ENCODE measurements around the gene CCDC33.

CCDC33 gene

DNA sequence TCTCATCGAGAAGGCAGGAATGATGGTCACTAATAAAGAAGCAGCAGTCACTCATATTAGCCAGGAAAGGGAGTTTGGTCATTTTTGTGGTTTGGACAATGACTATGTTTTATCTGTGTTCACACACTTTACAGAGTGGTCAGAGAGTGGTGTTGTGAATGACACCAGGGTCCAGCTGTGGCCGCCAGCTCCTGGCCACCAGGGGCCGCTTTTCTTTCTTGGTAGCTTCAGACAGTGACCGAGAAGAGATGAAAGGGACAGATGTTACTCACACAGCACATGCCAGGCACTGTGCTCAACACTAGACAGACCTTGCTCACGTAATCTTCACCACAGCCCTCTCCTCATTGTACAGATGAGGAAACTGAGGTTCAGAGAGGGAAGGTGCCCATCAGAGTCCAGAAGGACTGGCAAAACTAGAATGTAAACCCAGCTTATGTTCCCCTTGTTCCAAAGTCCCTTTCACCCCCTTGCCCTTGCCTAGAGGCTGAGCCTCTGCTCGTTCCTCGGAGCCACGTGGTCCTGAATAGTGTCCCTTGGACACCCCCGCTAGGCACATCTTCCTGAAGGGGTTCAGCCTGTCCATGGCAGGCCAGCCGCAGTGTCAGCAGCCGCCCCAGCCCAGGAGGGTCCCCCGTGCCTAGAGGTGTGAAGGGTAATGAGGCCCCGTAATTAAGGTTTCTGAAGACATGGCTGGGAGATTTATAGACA lies 75.8 kb downstream of the CCDC33 start:
- DNase-seq (ENCODE audit: low read depth in 2 of 2): no peak

- DNase-seq (ENCODE audit: low read depth in 2 of 2): no peak
Observed at GRCh38 chr15:74312445-74313007, 76.4 kb downstream of the CCDC33 start.

DNA sequence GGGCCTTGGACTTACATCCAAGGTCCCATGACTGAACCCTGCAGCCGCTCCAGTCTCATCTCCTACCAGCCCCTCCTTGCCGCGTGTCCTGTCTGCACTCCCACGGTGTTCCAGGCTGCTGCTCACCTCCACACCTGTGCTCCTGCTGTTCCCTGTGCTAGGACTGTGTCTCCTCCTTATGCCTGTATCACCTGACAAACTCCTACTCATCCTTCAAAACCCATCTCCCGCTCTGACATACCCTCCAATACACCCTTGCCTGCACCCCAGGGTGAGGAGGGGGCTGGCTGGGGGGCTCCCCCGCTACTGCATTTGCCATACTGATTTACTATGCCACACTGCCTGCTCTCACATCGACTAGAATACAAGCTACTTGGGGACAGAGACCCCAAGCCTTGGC lies 77.8 kb downstream of the CCDC33 start:
- DNase-seq (ENCODE audit: low read depth in 2 of 2): no peak

GRCh38 chr15:74314795-74315438 lies 78.8 kb downstream of the CCDC33 start:
- DNase-seq (ENCODE audit: low read depth in 2 of 2): no peak

DNA sequence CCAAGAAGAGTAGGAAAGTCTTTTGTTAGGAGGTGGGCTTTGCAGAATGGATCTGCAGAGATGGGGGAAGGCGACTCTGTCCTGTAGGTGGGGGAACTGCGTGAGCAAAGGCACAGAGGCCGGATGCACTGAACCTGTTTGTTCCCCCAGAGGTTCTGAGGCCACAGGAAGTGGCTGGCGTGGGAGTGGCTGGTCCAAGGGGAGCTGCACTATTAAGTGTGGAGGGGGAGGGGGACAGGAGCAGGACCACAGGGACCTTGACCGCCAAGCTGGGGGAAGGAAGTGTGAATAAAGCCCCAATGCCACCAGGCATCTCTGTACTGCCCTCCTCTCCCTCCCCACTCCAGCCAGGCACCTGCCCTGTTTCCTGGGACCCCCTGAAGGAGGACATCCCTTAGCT lies 79.5 kb downstream of the CCDC33 start:
- no peak for DNase-seq (ENCODE audit: low read depth in 2 of 2)

DNA sequence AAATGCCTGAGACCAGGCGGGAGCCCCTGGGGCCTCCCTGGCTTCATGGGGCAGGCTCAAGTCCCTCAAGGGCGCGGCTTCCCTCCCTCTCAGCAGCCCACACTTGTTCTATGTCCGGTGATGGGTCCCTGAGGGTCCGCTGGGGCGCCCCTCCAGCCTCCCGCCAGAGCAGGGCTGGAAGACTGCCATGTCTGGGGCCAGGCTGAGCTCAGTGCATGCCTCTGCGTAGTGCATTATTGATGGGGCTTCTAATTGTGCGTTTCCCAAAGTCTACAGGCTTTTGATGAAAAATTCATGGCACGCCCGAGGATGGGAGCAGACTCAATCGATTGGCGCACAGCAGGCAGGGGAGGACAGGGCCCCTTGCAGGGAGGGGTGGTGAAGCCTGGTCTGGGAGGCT lies 80.0 kb downstream of the CCDC33 start:
- DNase-seq (ENCODE audit: low read depth in 2 of 2): no peak

DNA sequence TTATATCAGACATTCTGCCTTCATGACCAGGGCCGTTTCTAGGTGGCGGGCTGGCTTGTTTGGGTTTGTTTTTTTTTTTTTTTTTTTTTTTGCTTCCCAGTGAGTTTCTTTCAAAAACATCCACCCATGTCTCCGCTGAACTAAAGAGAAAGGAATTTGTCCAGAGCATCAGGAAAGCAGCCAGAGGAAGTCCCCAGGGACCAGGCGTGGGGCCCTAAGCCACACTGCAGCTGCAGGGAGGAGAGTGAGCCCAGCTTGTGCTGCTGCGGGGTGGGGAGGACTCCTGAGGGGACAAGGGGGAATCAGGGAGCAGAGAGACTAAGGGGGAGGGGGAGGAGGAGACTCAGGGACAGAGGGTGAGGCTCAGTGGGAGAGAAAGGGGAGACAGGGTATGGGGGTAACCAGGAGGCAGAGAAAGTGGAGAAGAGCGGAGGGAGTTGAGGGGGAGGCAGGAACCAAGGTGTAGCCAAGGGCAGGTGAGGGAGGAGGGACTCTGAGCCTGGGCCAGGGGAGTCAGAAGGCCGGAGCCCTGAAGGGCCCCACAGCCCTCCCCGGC lies 81.8 kb downstream of the CCDC33 start:
- no peak for DNase-seq (ENCODE audit: low read depth in 2 of 2)

DNA sequence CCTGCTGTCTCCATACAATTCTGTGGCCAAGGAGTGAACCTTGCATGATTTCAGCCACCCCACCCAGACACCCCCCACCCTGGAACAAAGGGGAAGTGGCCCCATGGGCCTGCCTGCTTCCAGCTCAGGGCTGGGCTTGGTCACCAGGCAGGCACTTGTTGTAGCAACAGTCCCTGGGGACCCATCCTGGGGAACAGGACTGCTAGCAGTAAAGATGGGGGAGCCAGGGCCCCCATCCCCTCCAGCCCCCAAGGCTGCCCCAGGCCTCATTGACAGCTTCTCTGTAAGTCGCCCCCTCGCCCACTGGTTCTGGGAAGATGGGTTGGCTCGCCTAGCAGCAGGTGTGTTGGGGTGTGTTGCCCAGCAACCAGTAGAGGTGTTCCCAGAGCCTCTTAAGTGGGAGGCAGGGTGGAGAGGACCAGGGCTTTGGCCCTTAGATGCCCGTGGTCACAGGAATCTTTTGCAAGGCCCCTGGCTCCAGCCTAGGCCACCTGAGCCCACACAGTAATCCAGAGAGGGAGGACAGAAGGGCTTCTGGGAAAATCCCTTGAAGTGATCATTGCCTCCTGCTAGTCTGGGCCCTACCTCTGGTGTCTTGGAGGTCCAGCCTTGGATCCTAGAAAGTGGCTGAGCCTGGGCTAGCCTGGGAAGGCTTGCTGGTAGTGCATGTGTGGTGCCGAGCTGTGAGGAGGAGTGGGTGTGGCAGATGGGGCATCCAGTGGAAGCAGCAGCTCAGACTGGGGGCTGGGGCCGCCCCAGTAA lies 82.4 kb downstream of the CCDC33 start:
- no peak for DNase-seq (ENCODE audit: low read depth in 2 of 2)

DNA sequence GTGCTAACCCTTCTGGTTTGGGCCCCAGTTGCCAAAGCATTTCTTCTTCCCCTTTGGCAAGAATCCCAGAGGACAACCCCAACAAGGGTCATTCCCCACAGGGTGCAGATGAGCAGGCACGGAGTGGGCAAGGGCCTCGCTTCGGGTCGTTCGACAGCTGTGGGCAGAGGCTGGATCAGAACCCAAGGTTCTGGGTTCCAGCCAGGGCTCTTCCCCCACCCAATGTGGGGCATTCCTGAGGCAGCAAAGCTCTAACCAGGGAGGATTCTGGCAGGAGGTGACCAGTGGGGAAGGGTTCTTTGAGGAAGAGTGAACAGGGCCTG lies 83.0 kb downstream of the CCDC33 start:
- DNase-seq (ENCODE audit: low read depth in 2 of 2): no peak

GRCh38 chr15:74319596-74320351 lies 83.6 kb downstream of the CCDC33 start:
- DNase-seq (ENCODE audit: low read depth in 2 of 2): no peak

DNA sequence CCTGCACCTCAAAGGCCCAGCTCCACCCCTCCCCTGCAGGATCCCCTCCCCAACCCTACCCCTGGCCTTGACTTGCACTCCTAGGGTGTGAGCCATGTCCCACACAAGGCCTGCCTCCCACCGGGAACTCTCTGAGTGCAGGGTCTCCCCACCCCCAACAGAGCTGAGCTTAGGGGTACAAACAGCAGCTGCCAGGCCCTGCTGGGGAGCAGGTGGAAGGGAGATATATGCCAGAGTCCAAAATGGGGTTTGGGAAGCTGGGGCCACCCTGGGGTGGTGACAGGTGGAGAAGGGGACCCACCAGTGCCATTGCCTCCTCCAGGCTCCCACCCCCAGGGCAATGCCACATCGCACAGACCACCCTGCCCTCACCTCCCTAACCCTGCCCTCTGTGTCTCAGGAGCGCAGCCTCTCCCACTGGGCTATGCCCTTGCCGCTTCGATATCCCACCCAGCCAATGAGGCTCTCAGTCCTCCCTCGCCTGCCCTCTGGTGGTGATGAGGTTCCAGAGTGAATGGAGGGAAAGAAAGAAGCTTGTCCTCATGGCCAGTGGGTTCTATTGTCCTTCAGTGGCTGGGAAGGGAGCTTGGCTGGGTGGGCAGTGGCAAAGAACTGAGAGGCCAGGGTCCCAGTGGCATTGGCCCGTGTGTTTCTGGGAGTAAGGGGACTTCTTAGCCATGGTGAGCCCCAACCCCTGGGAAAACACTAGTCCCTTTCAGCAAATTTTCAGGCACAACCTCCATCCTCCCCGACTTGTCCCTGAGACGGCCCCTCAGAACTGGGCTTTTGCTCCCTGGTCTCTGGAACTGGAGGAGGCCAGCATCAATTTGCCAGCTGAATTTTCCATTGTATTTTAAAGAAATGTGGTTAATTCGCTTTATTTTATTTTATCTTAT lies 84.5 kb downstream of the CCDC33 start:
- DNase-seq (ENCODE audit: low read depth in 2 of 2): peak in 1 of 2 donors; percentile 18

DNA sequence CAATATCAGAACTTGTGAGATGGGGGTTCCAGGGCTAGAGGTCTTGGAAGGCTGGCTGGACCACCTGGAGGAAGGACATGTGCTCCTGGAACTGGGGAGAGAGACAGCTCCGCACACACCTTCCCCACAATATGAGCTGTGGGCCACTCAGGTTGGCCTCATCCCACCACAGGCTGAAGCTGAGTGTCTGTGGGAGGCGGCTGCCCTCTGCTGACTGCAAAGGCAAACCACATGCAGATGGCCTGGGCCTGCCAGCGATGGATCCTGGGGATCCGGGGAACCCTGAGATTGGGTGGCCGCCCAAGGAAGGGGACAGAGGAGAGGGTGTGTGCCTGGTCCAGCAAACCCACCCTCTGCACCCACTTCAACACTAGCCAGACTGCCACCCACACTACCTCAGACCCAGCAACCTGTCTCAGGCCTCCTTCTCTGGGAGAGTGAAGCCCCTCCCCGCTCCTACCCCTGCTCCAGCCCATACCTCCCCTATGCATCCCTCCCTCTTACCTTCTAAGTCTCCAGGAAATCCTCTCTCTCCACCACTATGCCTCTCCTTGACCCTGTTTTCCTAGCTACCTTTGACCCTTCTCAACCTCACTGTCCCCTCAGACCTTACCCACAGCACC lies 86.5 kb downstream of the CCDC33 start:
- peak; percentile 27 to 29 for DNase-seq (ENCODE audit: low read depth in 2 of 2)

DNA sequence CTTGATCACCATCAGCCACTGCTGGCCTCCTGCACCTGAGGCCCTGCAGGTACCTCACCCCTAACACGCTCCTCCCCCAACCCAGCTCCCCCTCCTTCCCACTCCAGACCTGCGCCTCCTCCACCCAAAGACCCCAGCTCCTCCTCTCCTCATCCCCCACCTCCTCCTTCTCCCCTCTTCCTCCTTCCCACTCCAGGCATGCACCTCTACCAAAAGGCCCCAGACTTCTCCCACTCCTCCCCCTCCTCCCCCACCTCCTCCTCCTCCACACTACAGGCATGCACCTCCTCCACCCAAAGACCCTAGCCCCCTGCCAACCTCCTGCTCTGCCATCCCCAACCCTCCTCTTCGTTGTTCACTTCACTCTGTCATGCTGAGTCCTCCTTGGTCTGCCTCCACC lies 88.6 kb downstream of the CCDC33 start:
- DNase-seq (ENCODE audit: low read depth in 2 of 2): no peak

- no peak for DNase-seq (ENCODE audit: low read depth in 2 of 2)
Observed at GRCh38 chr15:74326746-74327145, 90.6 kb downstream of the CCDC33 start.

DNA sequence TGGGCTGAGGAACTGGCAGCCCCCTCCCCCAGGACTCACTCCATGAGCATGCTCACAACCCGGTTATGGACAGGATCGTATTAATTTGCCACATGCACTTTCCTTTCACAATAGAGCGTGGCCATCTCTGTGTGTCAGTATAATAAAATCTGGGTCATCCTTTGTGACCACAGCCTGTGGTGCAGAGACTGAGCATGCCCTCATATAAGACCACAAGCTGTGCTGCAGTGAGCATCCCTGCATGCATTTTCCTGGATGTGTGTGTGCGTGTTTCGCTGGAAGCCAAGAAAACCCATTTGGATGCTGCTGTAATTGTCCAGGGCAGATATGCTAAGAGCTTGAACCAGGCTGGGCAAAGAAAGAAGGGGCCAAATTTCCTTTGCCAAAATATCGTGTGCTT lies 91.6 kb downstream of the CCDC33 start:
- no peak for DNase-seq (ENCODE audit: low read depth in 2 of 2)

GRCh38 chr15:74328331-74329056 lies 92.4 kb downstream of the CCDC33 start:
- no peak for DNase-seq (ENCODE audit: low read depth in 2 of 2)

DNA sequence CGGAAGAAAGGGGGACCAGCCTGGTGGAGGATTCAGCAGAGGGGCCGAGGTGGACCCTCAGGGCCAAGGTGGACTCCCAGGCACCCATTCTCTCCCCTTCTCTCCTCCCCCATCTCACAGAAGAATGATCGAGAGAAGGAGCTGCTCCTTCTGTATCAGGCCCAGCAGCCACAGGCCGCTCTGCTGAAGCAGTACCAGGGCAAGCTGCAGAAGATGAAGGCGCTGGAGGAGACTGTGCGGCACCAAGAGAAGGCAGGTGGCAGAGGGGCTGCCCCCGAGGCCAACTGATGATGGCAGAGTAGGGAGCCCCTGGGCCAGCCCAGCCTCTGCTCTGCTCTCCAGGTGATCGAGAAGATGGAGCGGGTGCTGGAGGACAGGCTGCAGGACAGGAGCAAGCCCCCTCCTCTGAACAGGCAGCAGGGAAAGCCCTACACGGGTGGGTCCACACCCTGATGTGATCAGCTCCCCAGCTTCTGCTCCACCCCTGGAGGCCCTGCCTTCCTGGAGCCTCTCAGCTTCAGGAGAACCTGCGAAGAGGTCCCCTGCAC lies 94.8 kb downstream of the CCDC33 start:
- DNase-seq (ENCODE audit: low read depth in 2 of 2): no peak

DNA sequence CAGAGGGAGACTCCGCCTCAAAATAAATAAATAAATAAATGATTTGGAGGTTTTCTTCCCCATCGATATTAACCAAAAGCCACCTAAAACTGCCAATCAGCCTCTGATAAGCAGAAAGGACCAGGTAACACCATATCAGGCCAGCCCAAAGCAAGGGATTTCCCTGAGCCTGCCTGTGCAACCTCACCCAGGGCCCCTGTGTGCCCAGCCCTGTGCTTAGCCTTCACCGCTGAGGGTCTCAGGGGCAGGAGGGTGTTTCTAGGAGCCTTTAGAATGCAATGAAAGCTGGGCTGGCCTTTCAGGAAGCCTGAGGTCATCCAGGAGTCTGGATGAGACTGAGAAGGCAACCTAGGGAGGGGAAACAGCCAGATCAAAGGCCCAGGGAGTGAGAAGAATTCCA lies 95.9 kb downstream of the CCDC33 start:
- DNase-seq (ENCODE audit: low read depth in 2 of 2): no peak

- no peak for DNase-seq (ENCODE audit: low read depth in 2 of 2)
Observed at GRCh38 chr15:74332611-74333010, 96.5 kb downstream of the CCDC33 start.

All from activated CD4-positive, alpha-beta T cell treated with anti-CD3 and anti-CD28 coated beads for 24 hours (primary cell).